NT2/D1 (cell line): ENCODE data around the gene RELT.

Experiments
- SUZ12 ChIP-seq: IDR thresholded peaks from 2 replicates; pipeline ENCODE4 v1.6.1; 2011; ENCODE audit not compliant: insufficient read length, insufficient read depth; ENCODE audit errors: extremely low read depth
- YY1 ChIP-seq: IDR thresholded peaks from 2 replicates; pipeline ENCODE4 v1.6.1; 2011; ENCODE audit not compliant: insufficient read length, insufficient read depth
- ZNF274 ChIP-seq: IDR thresholded peaks from 2 replicates; pipeline ENCODE4 v1.6.1; 2011; ENCODE audit warnings: mild to moderate bottlenecking, low read depth, low read length

DNA sequence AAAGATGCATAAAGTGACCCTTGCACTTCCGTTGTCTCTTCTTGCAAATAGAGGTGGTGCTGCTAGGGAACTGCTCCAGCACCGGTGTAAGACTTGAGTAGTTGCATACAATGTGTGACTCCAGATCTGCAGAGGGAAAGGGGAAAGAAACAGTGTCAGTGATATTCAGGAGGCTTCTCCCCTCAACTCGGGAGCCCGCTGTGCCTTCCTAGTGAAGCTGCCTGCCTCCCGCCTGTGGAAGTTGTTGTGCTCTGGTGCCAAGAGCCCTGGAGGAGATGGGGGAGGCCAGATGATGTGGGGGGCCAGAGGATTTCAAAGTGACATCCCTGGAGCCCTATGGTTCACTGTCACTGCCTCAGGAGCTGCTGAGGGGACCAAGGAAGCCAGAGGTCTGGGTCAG lies 30.4 kb downstream of the RELT start:
- TF ChIP-seq ZNF274: no peak
- TF ChIP-seq YY1: no peak
- no peak for TF ChIP-seq SUZ12
